ENCODE results near the gene MAPK8IP2.

DNA sequence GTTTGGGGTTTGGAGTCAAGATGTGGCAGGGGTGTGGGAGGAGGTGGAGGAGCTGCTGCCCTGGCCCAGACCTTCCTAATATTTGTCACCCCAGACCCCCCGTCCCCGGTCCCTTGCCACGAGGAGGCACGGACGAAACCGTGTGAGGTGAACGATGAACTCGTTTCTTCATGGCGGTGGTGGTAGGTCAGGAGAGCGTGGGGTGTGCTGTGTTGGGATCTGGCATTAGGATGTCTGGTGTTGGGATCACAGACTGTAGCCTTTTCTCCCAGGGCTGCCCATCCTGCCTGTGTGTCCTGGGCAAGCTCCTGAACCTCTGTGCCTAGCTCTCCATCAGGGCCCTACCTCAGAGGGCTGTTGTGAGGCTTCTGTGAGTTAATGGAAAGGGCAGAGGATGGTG is 8.4 kb downstream of the MAPK8IP2 start:
- no peak for TF ChIP-seq POLR2AphosphoS5 (IDR thresholded peaks at IDR 0.05; ENCODE audit: low read depth, low read length)
- no peak for TF ChIP-seq POLR2A (IDR thresholded peaks at IDR 0.05; ENCODE audit: low read depth, low read length)
- TF ChIP-seq TAF1 (IDR thresholded peaks at IDR 0.05; ENCODE audit: borderline replicate concordance, low read depth, low read length): no peak
